HG03097 (cell line): ENCODE data around the gene PCGF3.
"Not testable (repeated sequence)": the region's sequence is repeated elsewhere in the genome, so short reads cannot be mapped to it uniquely, and the experiment has no call there.

Experiments
- ATAC-seq: cut with Tn5 transposase; IDR thresholded peaks from one replicate; pipeline ENCODE4 v1.9.1; 2021; ENCODE audit not compliant: unreplicated experiment, low FRiP score

PCGF3 gene

GRCh38 chr4:699816-700580, 5.6 kb upstream of the PCGF3 start:
- ATAC-seq: no peak

- no peak for ATAC-seq
Observed at GRCh38 chr4:700587-701264, 4.9 kb upstream of the PCGF3 start.

DNA sequence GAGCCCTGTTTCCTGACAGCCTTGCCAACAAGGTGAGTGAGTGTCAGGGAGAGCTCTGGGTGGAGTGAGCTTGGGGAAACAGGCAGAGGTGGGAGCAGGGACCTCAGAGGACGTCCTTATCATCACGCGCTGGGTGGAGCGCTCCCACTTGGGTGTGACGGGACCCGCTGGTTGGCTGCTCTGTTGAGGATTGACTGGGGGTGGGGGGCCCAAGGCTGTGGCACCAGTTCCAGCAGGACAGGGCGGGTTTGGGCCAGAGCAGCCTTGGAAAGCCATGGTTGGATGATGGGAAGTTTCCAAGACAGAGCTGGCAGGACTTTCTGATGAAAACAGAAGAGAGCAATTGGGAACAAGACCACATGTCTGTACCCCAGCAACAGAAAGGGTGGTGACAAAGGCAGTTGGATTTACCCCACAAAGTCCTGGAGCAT, 3.0 kb upstream of the PCGF3 start:
- no peak for ATAC-seq

DNA sequence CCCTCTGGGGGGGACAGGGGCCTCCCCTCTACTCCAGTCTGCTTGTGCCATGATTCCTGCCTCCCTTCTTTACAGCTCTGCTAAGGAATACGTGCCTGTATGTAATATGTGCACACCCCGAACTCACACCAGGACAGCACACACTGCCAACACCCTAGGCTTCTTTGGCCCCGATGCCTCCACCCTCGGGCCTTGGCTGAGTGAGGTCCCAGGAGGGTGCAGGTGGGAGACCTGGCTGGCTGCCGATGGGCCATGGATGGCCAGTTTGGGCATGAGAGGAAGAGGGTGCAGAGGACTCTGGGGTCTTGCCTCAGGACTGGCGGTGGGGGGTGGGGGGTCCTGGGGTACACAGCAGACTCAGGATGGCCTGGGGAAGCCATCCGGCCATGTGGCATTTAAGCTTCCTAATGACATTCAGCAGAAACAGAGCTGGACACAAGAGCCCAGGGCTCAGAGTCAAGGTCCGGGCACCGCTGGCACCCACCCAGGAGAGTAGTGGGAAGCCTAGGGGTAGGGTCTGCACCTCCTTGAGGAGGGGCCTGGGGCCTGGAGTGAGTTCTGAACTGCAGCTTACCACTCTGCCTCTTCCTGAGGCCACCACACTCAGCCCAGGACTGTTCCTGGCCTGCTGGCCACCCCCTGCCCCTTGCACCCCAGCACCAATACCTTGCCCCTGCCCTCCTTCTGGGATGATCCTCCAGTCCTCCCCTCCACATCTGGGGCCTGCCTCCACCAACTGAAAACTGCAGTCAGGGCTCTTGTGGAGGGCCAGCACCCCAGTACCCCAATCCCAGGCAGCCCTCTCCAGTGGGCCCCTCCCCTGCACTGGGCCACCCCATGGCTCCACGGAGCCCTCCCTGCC, 2.1 kb upstream of the PCGF3 start:
- ATAC-seq: no peak

DNA sequence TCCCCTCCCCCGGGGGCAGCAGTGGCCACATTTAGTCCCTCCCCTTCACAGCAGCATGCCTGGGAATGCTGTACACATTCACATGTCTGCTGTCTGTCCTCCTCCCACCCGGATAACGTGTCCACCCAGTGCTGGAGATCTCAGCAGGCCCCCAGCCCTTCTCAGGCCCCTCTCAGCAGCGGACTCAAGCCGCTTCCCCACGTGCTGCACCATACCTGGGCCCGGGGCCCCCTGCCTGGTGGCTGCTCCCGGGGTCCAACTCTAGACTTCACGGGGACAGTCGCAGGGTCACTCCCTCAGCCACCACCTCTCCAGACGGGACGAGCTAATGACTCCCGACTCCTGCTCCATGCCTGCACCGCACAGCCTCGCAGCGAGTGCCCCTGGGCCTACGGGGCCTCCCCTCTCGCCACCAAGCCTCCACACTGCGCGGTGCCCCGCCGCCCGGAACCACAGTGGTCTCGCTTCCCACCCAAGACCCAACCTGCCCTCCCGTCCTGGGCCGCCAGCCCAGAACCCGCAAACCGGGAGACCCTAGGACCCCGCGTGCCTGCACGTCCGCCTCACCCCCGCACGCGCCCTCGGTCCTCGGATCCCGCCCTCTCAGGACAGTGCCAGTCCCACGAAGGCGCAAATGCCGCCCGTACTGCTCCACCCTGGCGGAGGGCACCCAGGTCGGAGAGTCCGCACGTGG, 1.3 kb upstream of the PCGF3 start:
- no peak for ATAC-seq

GRCh38 chr4:704971-705277, 708 bp upstream of the PCGF3 start:
- no peak for ATAC-seq

DNA sequence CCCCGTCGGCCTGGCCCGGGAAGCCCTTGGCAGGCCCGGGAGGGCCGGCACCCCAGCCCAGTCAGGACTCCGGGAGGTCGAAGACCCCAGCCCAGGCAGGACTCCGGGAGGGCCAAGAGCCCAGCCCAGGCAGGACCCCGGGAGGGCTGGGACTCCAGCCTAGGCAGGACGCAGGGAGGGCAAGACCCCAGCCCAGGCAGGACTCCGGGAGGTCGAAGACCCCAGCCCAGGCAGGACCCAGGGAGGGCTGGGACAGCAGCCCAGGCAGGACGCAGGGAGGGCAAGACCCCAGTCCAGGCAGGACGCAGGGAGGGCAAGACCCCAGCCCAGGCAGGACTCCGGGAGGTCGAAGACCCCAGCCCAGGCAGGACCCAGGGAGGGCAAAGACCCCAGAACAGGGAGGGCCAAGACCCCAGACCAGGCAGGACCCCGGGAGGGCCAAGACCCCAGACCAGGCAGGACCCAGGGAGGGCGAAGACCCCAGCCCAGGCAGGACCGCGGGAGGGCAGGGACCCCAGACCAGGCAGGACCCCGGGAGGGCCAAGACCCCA, 526 bp downstream of the PCGF3 start:
- ATAC-seq: not testable (repeated sequence)

DNA sequence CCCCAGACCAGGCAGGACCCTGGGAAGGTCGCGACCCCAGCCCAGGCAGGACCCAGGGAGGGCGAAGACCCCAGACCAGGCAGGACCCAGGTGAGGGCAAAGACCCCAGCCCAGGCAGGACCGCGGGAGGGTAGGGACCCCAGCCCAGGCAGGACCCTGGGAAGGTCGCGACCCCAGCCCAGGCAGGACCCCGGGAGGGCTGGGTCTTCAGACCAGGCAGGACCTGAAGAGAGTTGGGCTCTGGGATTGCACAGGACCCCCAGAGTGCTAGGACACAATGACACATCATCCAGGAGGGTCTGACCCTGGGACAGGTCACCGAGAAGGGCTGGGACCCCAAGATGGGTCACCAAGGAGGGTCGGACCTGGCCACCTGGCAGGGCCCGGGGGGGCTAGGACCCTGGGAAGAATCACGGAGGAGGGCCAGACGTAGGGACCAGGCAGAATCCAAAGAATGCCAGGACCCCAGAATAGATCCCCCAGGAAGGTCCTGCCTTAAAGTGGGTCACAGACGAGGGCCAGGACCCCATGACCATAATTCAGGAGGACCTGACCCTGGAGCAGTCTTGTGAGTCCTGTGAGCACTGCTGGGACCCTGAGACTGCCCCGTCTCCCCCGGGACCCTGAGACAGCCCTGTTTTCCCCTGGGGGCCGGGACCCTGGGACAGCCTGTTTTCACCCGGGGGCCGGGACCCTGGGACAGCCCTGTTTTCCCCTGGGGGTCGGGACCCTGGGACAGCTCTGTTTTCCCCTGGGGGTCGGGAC, 1.4 kb downstream of the PCGF3 start:
- ATAC-seq: no peak

DNA sequence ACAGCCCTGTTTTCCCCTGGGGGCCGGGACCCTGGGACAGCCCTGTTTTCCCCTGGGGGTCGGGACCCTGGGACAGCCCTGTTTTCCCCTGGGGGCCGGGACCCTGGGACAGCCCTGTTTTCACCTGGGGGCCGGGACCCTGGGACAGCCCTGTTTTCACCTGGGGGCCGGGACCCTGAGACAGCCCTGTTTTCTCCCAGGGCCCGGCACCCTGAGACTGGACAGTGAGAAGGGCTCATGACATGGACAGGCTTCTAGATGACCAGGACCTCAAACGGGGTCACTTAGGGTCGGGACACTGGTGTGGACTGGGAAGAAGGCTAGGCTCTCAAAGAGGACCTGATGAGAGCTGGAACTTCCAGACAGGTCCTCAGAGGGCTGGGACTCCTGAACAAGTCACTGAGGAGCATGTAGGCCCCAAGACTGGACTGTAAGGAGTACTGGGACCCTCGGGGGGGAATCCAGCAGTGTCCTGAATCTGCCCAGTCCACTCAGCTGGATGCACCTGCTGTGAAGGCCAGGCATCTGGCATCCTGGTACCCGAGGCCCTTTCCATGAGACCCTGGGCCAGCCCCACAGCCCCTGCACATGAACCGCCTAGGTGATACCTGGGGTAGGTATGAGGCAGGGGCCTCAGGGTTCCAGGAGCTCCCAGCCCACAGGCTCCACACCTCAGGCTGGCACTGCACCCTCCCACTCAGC, 2.4 kb downstream of the PCGF3 start:
- ATAC-seq: no peak

DNA sequence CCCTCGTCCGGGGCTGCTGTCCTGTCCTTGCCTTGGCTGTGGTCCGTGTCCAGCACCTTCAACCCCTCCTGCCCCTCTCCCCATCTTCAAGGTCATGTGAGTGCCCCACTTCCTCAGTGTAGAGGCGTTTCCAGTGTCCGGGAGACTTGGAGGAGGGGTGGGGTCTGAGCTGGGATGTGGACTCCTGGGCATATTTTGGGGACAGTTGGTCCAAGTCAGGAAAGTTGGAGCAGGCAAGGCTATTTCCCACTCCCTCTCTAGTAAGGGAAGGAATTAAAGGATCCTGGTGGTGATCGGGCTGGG, 3.0 kb downstream of the PCGF3 start:
- ATAC-seq: no peak

- no peak for ATAC-seq
Observed at GRCh38 chr4:709348-709747, 3.7 kb downstream of the PCGF3 start.

DNA sequence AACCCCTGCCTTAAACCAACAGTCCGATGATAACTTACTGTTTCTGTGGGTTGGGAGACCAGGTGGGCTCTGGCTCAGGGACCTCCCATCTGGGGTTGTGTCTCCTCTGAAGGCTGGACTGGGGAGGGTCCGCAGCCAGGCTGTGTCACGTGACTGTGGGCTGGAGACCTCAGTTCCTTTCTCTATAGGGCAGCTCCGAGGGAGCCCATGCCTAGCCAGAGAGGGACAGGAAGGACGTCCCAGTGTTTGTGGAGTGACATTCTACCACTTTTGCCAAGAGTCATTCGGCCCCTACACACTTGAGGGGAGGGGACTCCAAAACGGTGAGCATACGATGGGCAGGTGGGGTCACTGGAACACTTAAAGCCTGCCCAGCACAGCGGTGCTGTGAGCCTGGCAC, 4.5 kb downstream of the PCGF3 start:
- no peak for ATAC-seq

GRCh38 chr4:710916-711315, 5.3 kb downstream of the PCGF3 start:
- no peak for ATAC-seq

DNA sequence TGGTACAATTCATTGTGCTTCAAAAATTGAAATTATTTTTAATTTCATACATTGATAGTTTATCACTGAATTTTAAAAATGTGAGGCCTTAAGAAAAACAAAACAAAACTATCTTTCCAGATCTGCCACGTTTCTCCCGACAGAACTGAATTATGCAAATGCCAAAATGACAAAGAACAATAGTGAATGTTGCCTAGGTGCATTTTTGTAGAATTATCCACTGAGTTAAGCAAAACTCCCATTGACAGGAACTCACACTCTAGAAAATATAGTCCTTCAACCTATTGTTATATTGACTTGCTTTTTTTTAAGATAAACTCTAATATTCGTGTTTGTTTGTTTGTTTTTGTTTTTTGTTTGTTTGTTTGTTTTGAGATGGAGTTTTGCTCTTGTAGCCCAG, 6.5 kb downstream of the PCGF3 start:
- no peak for ATAC-seq

DNA sequence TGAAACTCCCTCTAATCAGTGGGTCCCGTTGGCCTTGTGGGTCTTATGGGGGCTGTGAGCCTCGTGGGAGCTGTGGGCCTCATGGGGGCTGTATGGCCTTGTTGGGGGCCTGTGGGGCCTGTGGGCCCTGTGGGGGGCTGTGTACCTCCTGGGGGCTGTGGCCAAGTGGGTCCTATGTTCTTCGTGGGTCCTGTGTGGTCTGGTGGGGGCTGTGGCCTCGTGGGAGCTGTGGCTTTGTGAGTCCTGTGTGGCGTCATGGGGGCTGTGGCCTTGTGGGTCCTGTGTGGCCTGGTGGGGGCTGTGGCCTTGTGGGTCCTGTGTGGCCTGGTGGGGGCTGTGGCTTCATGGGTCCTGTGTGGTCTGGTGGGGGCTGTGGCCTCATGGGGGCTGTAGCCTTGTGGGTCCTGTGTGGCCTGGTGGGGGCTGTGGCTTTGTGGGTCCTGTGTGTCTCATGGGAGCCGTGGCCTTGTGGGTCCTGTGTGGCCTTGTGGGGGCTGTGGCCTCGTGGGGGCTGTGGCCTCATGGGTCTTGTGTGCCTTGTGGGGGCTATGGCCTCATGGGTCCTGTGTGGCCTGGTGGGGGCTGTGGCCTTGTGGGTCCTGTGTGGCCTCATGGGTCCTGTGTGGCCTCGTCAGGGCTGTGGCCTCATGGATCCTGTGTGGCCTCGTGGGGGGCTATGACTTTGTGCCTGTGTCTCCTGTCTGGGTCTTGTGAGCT, 7.4 kb downstream of the PCGF3 start:
- no peak for ATAC-seq

DNA sequence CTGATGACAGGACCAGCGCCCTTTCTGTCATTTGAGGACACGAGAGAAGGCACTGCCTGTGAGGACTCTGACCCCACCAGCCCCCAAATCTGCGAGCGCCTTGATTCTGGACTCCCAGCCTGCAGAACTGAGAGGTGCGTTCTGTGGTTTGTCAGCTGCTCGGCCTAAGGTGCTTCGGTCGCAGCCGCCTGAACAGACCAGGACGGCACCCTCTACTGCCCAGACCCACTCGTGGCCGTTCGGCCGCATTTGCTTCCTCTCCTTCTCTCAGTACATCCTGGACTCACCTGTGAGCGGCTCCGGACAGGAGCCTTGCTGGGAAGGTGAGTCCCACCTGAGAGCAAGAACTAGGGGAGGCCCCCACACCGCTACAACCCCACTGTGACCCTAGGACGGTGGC, 8.5 kb downstream of the PCGF3 start:
- ATAC-seq: no peak

DNA sequence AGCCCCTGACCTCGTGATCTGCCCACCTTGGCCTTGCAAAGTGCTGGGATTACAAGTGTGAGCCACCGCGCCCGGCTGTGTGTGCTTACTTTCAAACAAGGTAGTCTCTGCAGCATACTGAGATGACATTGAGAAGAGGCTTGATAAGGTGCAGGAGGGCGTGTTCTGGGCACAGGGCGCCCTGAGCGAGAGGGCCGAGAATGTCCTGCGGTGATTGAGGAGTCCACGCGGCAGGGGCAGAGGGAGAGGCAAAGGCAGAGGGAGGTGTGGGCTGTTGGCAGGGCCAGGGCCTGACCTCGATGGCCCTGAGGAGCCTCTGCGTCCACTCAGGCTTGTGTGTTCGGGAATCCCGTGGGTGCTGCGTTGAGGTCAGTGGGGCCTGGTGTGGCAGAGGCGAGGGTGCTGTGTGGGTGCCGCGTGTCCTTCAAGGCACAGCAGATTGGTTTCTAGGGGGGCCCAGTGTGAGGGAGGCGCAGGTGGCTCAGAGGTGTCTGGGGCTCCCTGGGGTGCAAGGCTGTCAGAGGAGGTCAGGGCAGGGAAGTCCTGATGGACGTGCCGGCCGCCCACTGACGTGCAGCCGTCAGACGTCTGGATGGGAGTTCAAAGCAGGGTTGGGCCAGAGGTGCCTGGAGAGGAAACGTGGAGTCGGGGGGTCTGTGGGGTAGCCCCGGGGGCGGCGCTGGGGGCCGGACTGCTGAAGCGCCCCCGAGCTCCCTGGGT, 12.1 kb downstream of the PCGF3 start:
- no peak for ATAC-seq

DNA sequence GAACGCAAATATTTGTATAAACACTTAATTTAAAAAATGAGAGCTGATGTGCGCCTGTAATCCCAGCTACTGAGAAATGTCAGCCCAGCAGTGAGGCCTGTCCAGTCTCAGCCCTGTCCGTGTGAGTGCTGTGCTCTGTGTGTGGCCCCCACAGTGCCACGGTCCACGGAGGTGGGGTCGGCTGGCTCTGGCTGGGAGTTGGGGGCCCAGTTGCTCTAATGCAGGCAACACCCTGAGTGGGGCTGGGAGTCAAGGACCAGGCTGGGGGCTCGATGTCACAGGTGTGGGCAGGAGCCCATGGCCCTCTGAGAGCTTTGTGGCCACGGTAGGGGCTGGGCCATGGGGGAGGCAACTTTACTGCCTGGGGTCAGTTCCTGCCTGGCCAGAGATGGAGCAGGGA, 12.8 kb downstream of the PCGF3 start:
- no peak for ATAC-seq
